ENCODE measurements around the gene RPL39.
"Not testable (repeated sequence)": the region's sequence is repeated elsewhere in the genome, so short reads cannot be mapped to it uniquely, and the experiment has no call there.

RPL39 gene

GRCh38 chrX:119753639-119754257 is 37.7 kb downstream of the RPL39 start:
- no peaks in the 10 kb centered on the region for H3K27me3 ChIP-seq (ENCODE audit: control insufficient read depth, insufficient read depth, low read length)
- peaks cover 2% of the 10 kb centered on the region; the same call in 1 of the 2 replicates for H3K4me1 ChIP-seq (ENCODE audit: control insufficient read depth, insufficient read depth, low read length)
- H3K27ac ChIP-seq (ENCODE audit: low read length): no peak overlapping the region
- H3K9me3 ChIP-seq (ENCODE audit: control insufficient read depth, insufficient read depth, low read length): no peaks in the 10 kb centered on the region
- WGBS (ENCODE audit: insufficient coverage, insufficient read length): no CpG with 5 or more reads among the region's 8 CpGs
- no peaks in the 10 kb centered on the region for H3K36me3 ChIP-seq (ENCODE audit: control insufficient read depth, insufficient read depth, low read length)
- H3K4me3 ChIP-seq (ENCODE audit: low read length): no peak overlapping the region
- DNase-seq (ENCODE audit: low read depth, low spot score): no peak

- peaks cover 2% of the 10 kb centered on the region; the same call in 1 of the 2 replicates for H3K4me1 ChIP-seq (ENCODE audit: control insufficient read depth, insufficient read depth, low read length)
- H3K9me3 ChIP-seq (ENCODE audit: control insufficient read depth, insufficient read depth, low read length): no peaks in the 10 kb centered on the region
- no peak overlapping the region for H3K4me3 ChIP-seq (ENCODE audit: low read length)
- H3K27me3 ChIP-seq (ENCODE audit: control insufficient read depth, insufficient read depth, low read length): no peaks in the 10 kb centered on the region
- WGBS (ENCODE audit: insufficient coverage, insufficient read length): no CpG with 5 or more reads among the region's 3 CpGs
- no peak overlapping the region for H3K27ac ChIP-seq (ENCODE audit: low read length)
- H3K36me3 ChIP-seq (ENCODE audit: control insufficient read depth, insufficient read depth, low read length): no peaks in the 10 kb centered on the region
- no peak for DNase-seq (ENCODE audit: low read depth, low spot score)
These were observed 38.4 kb downstream of the RPL39 start for GRCh38 chrX:119753001-119753400.

GRCh38 chrX:119750751-119751150 is 40.7 kb downstream of the RPL39 start:
- not testable (repeated sequence) for H3K27ac ChIP-seq (ENCODE audit: low read length); H3K4me3 ChIP-seq (ENCODE audit: low read length); H3K9me3 ChIP-seq (ENCODE audit: control insufficient read depth, insufficient read depth, low read length); DNase-seq (ENCODE audit: low read depth, low spot score); H3K36me3 ChIP-seq (ENCODE audit: control insufficient read depth, insufficient read depth, low read length); H3K4me1 ChIP-seq (ENCODE audit: control insufficient read depth, insufficient read depth, low read length); H3K27me3 ChIP-seq (ENCODE audit: control insufficient read depth, insufficient read depth, low read length)
- no CpG with 5 or more reads among the region's 27 CpGs for WGBS (ENCODE audit: insufficient coverage, insufficient read length)

- H3K4me3 ChIP-seq (ENCODE audit: low read length); H3K27ac ChIP-seq (ENCODE audit: low read length); H3K36me3 ChIP-seq (ENCODE audit: control insufficient read depth, insufficient read depth, low read length); H3K9me3 ChIP-seq (ENCODE audit: control insufficient read depth, insufficient read depth, low read length); DNase-seq (ENCODE audit: low read depth, low spot score); H3K4me1 ChIP-seq (ENCODE audit: control insufficient read depth, insufficient read depth, low read length); H3K27me3 ChIP-seq (ENCODE audit: control insufficient read depth, insufficient read depth, low read length): not testable (repeated sequence)
- WGBS (ENCODE audit: insufficient coverage, insufficient read length): no CpG with 5 or more reads among the region's 9 CpGs
These were observed 41.3 kb downstream of the RPL39 start for GRCh38 chrX:119750131-119750530.

GRCh38 chrX:119745283-119745848 is 46.1 kb downstream of the RPL39 start:
- no peaks in the 10 kb centered on the region for H3K27me3 ChIP-seq (ENCODE audit: control insufficient read depth, insufficient read depth, low read length)
- no peaks in the 10 kb centered on the region for H3K4me1 ChIP-seq (ENCODE audit: control insufficient read depth, insufficient read depth, low read length)
- no peak overlapping the region for H3K27ac ChIP-seq (ENCODE audit: low read length)
- H3K9me3 ChIP-seq (ENCODE audit: control insufficient read depth, insufficient read depth, low read length): no peaks in the 10 kb centered on the region
- no CpG with 5 or more reads among the region's 4 CpGs for WGBS (ENCODE audit: insufficient coverage, insufficient read length)
- H3K36me3 ChIP-seq (ENCODE audit: control insufficient read depth, insufficient read depth, low read length): no peaks in the 10 kb centered on the region
- DNase-seq (ENCODE audit: low read depth, low spot score): no peak
- no peak overlapping the region for H3K4me3 ChIP-seq (ENCODE audit: low read length)

GRCh38 chrX:119738742-119739141 is 52.7 kb downstream of the RPL39 start:
- Histone ChIP-seq H3K4me3 (ENCODE audit: low read length) (no peak overlapping the region), H3K4me1 (ENCODE audit: control insufficient read depth, insufficient read depth, low read length) (no peaks in the 10 kb centered on the region), H3K9me3 (ENCODE audit: control insufficient read depth, insufficient read depth, low read length) (no peaks in the 10 kb centered on the region), H3K27me3 (ENCODE audit: control insufficient read depth, insufficient read depth, low read length) (no peaks in the 10 kb centered on the region), H3K27ac (ENCODE audit: low read length) (no peak overlapping the region), H3K36me3 (ENCODE audit: control insufficient read depth, insufficient read depth, low read length) (no peaks in the 10 kb centered on the region)
- no CpG with 5 or more reads among the region's 5 CpGs for WGBS (ENCODE audit: insufficient coverage, insufficient read length)
- no peak for DNase-seq (ENCODE audit: low read depth, low spot score)
